ENCODE measurements around the gene KRT20. TPM values are rescaled to one million over a fixed set of nuclear protein-coding genes. Genes with fewer than 3 reads are reported as not detected.

The KRT20 gene
- total RNA-seq, 1 experiment from 2014 or later: 1.5 TPM

DNA sequence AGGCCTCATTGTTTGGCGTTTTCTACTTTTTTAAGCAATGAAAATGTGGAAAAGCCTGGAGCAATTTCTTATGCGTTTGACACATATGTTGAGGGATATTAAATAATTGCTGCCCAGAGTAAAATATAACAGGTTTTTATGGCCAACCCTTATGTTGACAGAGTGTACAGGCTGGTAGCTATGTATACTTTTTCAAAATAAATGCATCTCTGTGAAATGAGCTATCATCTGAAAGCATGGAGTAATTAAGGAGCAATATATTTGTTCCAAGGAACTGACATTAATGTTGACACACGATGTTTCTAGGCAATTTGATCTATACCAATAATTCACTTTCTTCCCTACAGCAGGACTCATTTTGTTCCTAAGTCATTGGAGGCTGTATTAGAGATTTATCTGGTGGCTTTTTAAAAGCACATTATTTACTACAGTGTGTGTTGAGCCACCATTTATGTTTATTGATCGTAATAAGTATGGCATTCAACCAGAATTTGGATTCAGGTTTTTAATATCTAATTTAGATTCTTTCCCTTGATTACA, 11.9 kb upstream of the KRT20 start:
- Histone ChIP-seq H3K27me3 (ENCODE audit: insufficient read depth, low read length) (no peaks in the 10 kb centered on the region), H3K9me2 (ENCODE audit: insufficient read depth) (no peaks in the 10 kb centered on the region), H3K36me3 (ENCODE audit: control insufficient read depth in 1 of 2, insufficient read depth in 2 of 2, low read length in 2 of 2) (no peaks in the 10 kb centered on the region), H3K4me3 (replicated peaks in 1 of 2; ENCODE audit: low read depth in 1 of 2, low read length in 2 of 2) (no peak overlapping the region), H3K4me1 (ENCODE audit: control insufficient read depth in 1 of 2, insufficient read depth in 2 of 2, low read length in 2 of 2) (peaks cover 13 to 20% of the 10 kb centered on the region in 2 experiments), H4K20me1 (ENCODE audit: insufficient read depth) (no peaks in the 10 kb centered on the region), H3K4me2 (ENCODE audit: low read length) (no peak overlapping the region), H3K9me3 (ENCODE audit: control insufficient read depth in 1 of 2, insufficient read depth in 1 of 2, low read depth in 1 of 2, low read length in 2 of 2) (no peaks in the 10 kb centered on the region), H2AFZ (ENCODE audit: low read depth, low read length, poor library complexity, severe bottlenecking) (no peak overlapping the region), H3K9ac (ENCODE audit: low read length) (no peak overlapping the region), H3K79me2 (ENCODE audit: insufficient read depth, low read length) (no peaks in the 10 kb centered on the region), H3K27ac (ENCODE audit: low read depth, low read length) (no peak overlapping the region)
- ATAC-seq (no peak), DNase-seq (ENCODE audit: low read depth, low spot score) (no peak)
- ChIA-PET CTCF (no interaction called here), RAD21 (ENCODE audit: low non-redundant PET in 1 of 2, low total read pairs in 2 of 2, uncharacterized antibody in 2 of 2, unreplicated experiment in 2 of 2) (no interaction called here), POLR2A (no interaction called here)
- no peak for TF ChIP-seq EZH2phosphoT487 (IDR thresholded peaks at IDR 0.05; ENCODE audit: borderline replicate concordance)
- TF ChIP-seq CEBPB (IDR thresholded peaks at IDR 0.05; ENCODE audit: low read depth): no peak
- no peak for TF ChIP-seq SP1 (IDR thresholded peaks at IDR 0.05; ENCODE audit: low read depth)
- TF ChIP-seq YY1 (IDR thresholded peaks at IDR 0.05; ENCODE audit: extremely low read depth, insufficient replicate concordance, low read depth, low read length): no peak
- TF ChIP-seq, protein P1, sequence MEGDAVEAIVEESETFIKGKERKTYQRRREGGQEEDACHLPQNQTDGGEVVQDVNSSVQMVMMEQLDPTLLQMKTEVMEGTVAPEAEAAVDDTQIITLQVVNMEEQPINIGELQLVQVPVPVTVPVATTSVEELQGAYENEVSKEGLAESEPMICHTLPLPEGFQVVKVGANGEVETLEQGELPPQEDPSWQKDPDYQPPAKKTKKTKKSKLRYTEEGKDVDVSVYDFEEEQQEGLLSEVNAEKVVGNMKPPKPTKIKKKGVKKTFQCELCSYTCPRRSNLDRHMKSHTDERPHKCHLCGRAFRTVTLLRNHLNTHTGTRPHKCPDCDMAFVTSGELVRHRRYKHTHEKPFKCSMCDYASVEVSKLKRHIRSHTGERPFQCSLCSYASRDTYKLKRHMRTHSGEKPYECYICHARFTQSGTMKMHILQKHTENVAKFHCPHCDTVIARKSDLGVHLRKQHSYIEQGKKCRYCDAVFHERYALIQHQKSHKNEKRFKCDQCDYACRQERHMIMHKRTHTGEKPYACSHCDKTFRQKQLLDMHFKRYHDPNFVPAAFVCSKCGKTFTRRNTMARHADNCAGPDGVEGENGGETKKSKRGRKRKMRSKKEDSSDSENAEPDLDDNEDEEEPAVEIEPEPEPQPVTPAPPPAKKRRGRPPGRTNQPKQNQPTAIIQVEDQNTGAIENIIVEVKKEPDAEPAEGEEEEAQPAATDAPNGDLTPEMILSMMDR (IDR thresholded peaks at IDR 0.05 in 2 of 3, conservative IDR thresholded peaks at IDR 0.05 in 1 of 3; ENCODE audit: borderline replicate concordance in 1 of 3, insufficient read depth in 1 of 3, low read depth in 2 of 3, low read length in 2 of 3): no peak
- TF ChIP-seq, protein P2, sequence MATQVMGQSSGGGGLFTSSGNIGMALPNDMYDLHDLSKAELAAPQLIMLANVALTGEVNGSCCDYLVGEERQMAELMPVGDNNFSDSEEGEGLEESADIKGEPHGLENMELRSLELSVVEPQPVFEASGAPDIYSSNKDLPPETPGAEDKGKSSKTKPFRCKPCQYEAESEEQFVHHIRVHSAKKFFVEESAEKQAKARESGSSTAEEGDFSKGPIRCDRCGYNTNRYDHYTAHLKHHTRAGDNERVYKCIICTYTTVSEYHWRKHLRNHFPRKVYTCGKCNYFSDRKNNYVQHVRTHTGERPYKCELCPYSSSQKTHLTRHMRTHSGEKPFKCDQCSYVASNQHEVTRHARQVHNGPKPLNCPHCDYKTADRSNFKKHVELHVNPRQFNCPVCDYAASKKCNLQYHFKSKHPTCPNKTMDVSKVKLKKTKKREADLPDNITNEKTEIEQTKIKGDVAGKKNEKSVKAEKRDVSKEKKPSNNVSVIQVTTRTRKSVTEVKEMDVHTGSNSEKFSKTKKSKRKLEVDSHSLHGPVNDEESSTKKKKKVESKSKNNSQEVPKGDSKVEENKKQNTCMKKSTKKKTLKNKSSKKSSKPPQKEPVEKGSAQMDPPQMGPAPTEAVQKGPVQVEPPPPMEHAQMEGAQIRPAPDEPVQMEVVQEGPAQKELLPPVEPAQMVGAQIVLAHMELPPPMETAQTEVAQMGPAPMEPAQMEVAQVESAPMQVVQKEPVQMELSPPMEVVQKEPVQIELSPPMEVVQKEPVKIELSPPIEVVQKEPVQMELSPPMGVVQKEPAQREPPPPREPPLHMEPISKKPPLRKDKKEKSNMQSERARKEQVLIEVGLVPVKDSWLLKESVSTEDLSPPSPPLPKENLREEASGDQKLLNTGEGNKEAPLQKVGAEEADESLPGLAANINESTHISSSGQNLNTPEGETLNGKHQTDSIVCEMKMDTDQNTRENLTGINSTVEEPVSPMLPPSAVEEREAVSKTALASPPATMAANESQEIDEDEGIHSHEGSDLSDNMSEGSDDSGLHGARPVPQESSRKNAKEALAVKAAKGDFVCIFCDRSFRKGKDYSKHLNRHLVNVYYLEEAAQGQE (IDR thresholded peaks at IDR 0.05; ENCODE audit: low read depth): no peak
- TF ChIP-seq, protein P3, sequence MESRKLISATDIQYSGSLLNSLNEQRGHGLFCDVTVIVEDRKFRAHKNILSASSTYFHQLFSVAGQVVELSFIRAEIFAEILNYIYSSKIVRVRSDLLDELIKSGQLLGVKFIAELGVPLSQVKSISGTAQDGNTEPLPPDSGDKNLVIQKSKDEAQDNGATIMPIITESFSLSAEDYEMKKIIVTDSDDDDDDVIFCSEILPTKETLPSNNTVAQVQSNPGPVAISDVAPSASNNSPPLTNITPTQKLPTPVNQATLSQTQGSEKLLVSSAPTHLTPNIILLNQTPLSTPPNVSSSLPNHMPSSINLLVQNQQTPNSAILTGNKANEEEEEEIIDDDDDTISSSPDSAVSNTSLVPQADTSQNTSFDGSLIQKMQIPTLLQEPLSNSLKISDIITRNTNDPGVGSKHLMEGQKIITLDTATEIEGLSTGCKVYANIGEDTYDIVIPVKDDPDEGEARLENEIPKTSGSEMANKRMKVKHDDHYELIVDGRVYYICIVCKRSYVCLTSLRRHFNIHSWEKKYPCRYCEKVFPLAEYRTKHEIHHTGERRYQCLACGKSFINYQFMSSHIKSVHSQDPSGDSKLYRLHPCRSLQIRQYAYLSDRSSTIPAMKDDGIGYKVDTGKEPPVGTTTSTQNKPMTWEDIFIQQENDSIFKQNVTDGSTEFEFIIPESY (IDR thresholded peaks at IDR 0.05; ENCODE audit: extremely low read depth, insufficient replicate concordance, low read length): no peak
- TF ChIP-seq, protein P4, sequence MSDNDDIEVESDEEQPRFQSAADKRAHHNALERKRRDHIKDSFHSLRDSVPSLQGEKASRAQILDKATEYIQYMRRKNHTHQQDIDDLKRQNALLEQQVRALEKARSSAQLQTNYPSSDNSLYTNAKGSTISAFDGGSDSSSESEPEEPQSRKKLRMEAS (IDR thresholded peaks at IDR 0.05): no peak
- TF ChIP-seq FOSL1 (IDR thresholded peaks at IDR 0.05; ENCODE audit: low read depth): no peak
- TF ChIP-seq POLR2A (IDR thresholded peaks at IDR 0.05; ENCODE audit: borderline replicate concordance, extremely low read depth, insufficient read depth, insufficient read length): no peak
- no peak for TF ChIP-seq TCF7L2 (IDR thresholded peaks at IDR 0.05; ENCODE audit: borderline replicate concordance, extremely low read depth, insufficient read depth, insufficient read length)
- no peak for TF ChIP-seq ZNF274 (IDR thresholded peaks at IDR 0.05; ENCODE audit: low read depth, low read length)
- TF ChIP-seq JUND (IDR thresholded peaks at IDR 0.05): no peak
- TF ChIP-seq RAD21 (IDR thresholded peaks at IDR 0.05; ENCODE audit: low read depth): no peak
- no peak for TF ChIP-seq EGR1 (IDR thresholded peaks at IDR 0.05; ENCODE audit: low read depth)
- TF ChIP-seq ZFX (IDR thresholded peaks at IDR 0.05): no peak
- TF ChIP-seq SIN3A (IDR thresholded peaks at IDR 0.05; ENCODE audit: low read depth): no peak
- TF ChIP-seq CBX3 (IDR thresholded peaks at IDR 0.05; ENCODE audit: low read depth): no peak
- BruUV-seq (replicated peaks): no TSS peak
- intact Hi-C loops (cut with micrococcal nuclease): no loop called here

All from HCT116 (cell line).